GM10847 (cell line): ENCODE data around the gene AP5Z1.

ENCODE experiments used
- POLR2A ChIP-seq: IDR thresholded peaks from 2 replicates; pipeline ENCODE4 v1.6.1; 2011; ENCODE audit not compliant: insufficient read length; ENCODE audit errors: extremely low read depth

AP5Z1 gene

GRCh38 chr7:4770886-4771285 is 4.5 kb upstream of the AP5Z1 start:
- no peak for TF ChIP-seq POLR2A

GRCh38 chr7:4771737-4772136 is 3.7 kb upstream of the AP5Z1 start:
- TF ChIP-seq POLR2A, result no peak

DNA sequence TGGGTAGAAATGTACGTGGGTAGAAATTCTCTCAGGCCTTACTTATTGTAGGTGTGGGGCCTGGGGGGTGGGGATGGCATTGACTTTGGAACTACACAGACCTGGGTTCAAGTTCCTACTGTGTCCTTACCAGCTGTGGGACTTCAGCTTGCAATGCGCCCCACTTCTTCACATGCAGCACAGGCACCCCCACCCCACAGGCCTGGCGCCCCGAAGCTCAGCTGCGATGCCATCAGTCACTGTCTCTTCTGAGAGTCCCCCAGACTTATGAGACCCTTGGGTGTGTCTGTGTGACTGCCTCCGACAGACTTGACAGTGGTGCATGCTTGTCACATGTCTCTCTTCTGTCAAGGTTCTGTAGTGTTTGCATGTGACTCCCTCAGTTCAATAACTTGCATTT is 3.1 kb upstream of the AP5Z1 start:
- no peak for TF ChIP-seq POLR2A

DNA sequence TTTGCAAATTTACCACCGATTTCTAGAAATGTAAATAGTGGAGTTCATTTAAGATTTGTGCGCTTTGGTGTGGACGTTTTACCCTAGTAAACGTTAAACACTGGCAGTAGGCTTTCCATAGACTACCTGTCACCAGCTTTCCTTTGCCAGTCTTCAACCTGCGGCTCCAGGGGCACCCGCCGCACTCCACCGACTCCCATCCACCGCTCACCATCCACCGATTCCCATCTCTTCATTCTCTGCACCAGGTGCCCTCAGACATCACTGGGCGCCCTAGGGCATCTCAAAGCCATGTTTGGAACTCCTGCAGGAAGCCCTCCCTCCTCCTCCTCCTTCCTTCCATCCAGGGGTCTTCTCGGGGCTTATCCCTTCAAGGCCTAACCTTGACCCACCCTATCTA is 1.4 kb upstream of the AP5Z1 start:
- TF ChIP-seq POLR2A, result no peak

DNA sequence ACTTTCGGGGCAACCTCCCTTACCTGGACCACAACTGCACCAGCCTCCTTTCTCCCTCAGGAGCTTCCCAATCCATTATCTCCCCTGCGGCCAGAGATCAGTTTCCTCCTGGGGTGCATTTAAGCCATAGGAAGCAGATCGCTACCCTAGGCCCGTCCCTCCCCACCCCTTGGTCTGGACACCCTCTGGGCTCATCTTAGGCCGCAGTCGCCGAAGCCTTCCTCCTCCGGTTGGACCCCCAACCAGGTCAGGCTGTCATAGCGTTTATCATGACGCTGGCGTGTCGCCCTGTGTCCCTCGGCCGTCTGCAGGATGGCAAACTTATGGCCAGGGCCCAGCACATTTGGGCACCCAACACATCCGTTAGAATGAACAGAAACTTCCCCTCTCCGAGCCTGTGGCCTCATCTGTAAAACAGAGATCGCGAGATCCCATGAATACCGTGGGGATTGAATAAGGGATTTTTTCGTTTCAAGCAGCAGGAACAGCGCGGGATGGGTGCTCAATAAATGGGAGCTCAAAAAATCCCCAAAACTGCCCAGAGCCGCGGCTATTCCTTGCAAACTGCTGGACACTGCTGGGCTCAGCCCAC is 669 bp upstream of the AP5Z1 start:
- TF ChIP-seq POLR2A, result no peak

- no peak for TF ChIP-seq POLR2A
Observed at GRCh38 chr7:4775848-4776623, 613 bp downstream of the AP5Z1 start.

GRCh38 chr7:4779118-4779517 is 3.7 kb downstream of the AP5Z1 start:
- no peak for TF ChIP-seq POLR2A

- TF ChIP-seq POLR2A, result no peak
Observed at GRCh38 chr7:4781366-4782069, 6.1 kb downstream of the AP5Z1 start.

GRCh38 chr7:4782333-4783291 is 7.2 kb downstream of the AP5Z1 start:
- TF ChIP-seq POLR2A, result no peak

- no peak for TF ChIP-seq POLR2A
Observed at GRCh38 chr7:4783292-4783652, 7.8 kb downstream of the AP5Z1 start.

GRCh38 chr7:4783762-4784351 is 8.4 kb downstream of the AP5Z1 start:
- TF ChIP-seq POLR2A, result no peak

DNA sequence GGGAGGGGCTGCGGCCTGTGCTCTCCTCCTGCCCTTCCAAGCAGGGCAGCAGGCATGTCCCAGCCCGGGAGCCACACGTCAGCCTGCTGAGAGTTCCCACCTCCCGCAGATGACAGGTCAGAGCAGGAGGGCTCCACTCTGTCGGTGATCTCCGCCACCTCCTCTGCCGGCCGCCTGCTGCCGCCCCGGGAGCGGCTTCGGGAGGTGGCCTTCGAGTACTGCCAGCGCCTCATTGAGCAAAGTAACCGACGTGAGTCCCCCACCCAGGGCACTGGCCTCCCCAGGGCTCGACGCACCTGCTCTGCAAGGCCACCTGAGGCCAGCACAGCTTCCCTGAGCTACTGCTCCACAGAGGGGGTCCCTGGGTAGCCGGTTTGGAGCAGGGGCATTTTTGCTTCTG is 9.4 kb downstream of the AP5Z1 start:
- no peak for TF ChIP-seq POLR2A

DNA sequence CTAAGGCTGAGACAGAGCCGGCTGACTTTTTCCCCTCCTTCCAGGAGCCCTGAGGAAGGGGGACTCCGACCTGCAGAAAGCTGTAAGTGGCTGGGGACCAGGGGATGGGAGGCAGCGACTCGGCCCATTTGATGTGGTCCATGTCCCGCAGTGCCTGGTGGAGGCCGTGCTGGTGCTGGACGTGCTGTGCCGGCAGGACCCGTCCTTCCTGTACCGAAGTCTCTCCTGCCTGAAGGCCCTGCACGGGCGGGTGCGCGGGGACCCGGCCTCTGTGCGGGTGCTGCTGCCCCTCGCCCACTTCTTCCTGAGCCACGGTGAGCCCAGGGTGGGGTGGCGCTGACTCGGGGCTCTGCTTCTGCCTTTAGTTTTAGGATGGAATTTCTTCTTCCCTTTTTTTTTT is 9.9 kb downstream of the AP5Z1 start:
- TF ChIP-seq POLR2A, result no peak

DNA sequence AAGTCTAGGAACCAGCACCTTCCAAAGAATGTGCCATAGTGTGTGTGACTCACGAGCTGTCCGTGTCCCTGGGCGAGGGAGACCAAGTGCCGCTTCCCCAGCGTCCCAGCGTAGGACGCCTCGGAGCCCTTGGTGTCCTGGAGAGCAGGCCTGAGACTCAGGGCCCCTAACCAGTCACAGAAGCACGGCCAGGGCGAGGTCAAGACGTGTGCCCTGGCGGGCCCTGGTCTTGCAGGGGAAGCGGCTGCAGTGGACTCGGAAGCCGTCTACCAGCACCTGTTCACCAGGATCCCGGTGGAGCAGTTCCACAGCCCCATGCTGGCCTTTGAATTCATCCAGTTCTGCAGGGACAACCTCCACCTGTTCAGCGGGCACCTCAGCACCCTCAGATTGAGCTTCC is 10.6 kb downstream of the AP5Z1 start:
- no peak for TF ChIP-seq POLR2A

GRCh38 chr7:4787541-4787940 is 12.1 kb downstream of the AP5Z1 start:
- no peak for TF ChIP-seq POLR2A

DNA sequence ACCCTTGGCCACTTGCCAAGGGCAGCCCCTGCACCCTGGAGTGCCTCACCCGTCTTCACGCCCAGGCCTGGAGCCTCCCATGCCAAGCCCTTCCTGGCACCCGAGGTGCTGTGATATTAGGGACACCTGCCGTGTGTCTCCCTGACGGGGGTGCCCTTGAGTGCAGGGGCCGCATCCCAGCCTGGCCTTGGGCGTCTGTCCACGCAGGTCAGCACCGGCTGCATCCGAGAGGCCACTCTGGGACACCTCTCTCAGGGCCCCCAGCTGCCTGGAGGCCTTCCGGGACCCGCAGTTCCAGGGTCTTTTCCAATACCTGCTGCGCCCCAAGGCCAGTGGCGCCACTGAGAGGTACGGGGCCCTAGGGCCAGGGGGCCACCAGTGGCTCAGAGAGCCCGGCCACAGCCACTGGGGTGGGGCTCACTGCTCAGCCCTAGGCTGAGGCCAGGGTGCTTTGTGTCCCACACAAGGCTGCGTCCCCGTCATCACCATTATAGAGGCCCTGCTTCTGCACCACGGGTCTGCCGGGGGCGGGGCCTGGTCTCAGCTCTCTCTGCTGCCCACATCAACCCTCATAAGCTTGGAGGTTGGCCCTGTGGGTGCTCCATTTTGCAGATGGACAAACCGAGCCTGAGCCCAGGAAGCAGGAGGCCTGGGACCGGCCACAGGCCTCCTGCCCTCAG is 12.7 kb downstream of the AP5Z1 start:
- no peak for TF ChIP-seq POLR2A
